ENCODE measurements around the gene PTGER1. TPM values are rescaled to one million over a fixed set of nuclear protein-coding genes. Genes with fewer than 3 reads are reported as not detected.

The PTGER1 gene
- total RNA-seq, 1 experiment from 2014 or later, result 0.92 TPM

- no peak for DNase-seq (ENCODE audit: extremely low read depth, low read depth)
These were observed 28.1 kb upstream of the PTGER1 start for GRCh38 chr19:14503285-14503684.

DNA sequence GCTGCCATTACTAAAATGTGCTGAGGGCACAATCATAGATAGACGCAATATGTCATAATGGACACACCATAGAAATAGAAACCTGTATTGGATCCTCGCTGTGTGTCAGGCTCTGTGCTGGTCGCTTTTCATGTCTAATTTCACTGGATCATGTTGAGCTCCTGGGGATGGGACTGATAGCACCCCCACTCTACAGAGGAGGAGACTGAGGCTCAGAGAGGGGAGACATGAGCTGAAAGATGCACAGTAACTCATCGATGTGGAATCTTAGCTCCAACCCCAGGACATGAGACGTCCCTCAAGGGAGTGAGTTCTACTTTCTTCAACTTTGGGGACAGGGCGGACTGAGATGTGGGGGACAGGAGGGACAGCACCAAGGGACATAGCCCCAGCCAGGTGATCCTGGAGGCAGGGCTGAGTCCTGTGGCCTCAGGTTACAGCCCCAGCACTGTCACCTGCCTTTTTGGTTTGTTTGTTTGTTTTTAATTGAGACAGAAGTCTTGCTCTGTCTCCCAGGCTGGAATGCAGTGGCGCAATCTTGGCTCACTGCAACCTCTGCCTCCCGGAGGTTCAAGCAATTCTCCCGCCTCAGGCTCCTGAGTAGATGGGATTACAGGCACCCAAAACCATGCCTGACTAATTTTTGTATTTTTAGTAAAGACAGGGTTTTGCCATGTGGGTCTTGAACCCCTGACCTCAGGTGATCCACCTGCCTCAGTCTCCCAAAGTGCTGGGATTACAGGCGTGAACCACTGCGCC is 27.4 kb upstream of the PTGER1 start:
- no peak for DNase-seq (ENCODE audit: extremely low read depth, low read depth)

GRCh38 chr19:14497228-14497921 is 22.2 kb upstream of the PTGER1 start:
- DNase-seq (ENCODE audit: extremely low read depth, low read depth), result no peak

DNA sequence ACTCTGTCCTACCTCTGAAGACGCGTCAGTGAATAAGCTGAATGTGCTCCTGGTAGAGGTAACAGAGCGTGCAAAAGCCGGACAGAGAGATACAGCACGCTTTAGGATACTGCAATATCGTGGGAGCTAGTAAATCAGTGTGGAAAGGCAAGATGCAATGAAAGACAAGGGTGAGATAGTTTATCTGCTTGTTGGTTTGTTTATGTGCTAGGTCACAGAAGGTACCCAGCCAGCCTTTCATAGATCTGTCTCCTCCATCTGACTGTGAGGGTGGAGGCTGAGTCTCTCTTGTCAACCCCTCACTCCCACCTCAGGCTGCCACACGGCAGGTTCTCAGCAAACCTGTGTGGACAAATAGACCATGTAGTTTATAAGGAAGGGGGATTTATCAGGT is 21.7 kb upstream of the PTGER1 start:
- DNase-seq (ENCODE audit: extremely low read depth, low read depth), result no peak

DNA sequence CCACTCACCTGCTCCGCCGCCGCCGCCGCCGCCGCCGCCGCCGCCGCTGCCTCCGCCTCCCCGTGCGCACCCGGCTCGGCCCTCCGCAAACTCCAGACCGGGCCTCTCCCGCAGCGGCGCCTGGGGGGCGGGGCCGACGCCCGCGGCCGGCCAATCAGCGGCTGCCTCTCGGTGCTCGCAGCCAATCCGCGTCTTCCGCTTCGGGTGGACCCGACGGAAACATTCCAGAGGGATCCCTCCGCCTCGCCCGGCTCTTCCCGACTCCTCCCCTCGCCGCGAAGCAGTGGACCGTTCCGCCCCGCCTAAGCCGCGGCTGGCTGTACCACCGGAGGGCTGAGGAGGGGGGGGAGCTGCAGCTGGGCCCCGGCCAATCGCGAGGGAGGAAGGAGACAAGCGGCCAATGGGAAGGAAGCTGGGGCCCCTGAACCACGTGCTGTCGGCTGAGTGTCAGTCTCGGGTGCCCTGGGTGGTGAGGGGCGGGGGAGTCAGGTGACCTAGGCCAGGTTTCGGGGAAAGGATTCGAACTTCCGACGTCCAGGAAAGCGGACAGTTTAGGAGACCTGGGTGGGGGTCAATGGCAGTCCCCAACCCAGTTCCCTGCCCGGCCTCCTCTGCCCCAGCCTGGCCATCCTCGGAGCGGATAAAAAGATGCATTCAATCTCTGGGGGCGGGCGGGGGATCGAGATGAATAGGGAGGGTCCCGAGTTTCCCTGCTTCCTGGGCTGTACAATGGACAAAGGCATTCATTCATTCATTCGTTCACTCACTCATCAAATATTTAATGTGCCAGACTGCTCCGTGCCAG is 21.1 kb upstream of the PTGER1 start, which contains the start of gene GIPC1:
TSS of gene GIPC1 (minus strand) at position 99 of the 805 bp plus-strand sequence. CDS start 13,151 bp downstream, outside the sequence.
- peak; percentile 94 for DNase-seq (ENCODE audit: extremely low read depth, low read depth)

DNA sequence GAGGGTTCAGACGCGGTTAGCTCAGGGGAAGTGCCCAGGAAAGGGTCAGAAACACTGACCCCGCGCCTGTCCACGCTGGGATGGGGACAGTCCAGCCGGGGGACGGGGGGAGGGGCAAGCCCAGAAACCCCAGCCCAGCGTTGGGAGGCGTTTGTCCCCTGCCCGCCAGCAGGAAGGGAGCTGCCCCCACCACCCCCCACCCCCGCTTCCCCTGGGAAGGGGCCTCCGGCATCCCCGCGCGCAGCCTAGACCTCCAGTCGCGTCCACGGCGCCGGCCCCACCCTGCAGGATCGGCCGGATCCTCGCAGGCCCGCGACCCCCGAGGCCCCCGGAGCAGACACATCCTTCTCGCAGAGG is 20.5 kb upstream of the PTGER1 start:
- no peak for DNase-seq (ENCODE audit: extremely low read depth, low read depth)

DNA sequence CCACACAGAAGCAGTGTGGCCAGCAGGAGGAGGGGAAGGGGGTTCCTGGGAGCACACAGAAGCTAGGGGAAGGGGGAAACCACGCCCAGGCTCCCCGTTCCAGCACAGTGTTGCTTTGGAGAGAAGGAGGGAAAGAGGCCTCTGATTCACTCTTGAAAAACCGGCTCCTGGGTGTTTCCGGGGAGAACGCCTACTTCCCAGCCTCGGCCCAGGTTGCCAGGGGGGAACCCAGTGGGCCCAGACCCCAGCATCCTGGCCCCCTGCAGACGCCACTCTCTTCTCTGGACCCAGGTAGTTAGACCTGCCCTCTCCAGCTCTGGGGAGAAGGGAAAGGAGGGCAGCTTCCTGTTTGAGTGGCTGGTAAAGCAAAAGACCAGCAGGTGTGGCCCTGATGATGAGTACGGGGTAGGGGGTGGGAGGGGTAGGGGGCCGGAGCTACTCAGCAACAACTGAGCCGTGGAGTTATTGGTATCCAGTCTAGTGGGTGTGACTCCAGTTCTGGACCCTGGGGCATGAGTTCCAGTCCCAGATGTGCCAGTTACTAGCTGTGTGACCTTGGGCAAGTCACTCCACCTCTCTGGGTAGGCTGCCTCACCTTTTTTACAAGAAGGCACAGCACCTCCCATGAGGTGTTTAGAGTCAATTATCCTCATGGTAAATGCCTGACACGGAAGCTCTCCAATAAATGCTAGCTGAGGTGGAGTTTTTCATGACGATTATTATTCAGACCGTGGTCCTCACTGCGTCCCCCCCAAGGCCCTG is 19.9 kb upstream of the PTGER1 start:
- no peak for DNase-seq (ENCODE audit: extremely low read depth, low read depth)

- DNase-seq (ENCODE audit: extremely low read depth, low read depth), result no peak
These were observed 19.3 kb upstream of the PTGER1 start for GRCh38 chr19:14494411-14494810.

DNA sequence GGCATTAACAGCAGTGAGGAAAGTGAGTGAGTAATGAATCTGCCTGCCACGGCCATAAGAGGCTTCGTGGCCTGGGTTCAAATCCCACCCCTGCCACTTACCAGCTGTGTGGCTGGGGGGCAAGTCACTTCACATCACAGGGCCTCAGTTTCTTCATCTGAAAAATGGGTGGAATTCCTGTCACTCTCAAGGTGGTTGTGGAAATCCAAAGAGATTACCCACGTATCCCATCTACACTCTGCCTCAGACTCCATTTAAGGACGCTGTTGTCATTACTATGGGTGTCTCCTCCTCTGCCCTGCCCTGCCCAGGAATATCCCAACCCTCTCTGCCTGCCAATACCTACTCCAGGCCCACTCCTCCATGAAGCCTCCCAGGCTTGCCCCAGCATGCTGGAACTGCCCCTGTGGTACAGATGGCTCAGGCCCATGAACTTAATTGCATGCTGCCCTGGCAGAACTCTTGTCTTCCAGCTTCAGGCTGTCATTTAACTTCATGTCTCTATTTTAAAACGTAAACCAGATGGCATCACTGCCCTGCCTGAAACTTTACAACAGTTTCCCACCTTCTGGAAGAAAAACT is 17.7 kb upstream of the PTGER1 start:
- DNase-seq (ENCODE audit: extremely low read depth, low read depth), result no peak

DNA sequence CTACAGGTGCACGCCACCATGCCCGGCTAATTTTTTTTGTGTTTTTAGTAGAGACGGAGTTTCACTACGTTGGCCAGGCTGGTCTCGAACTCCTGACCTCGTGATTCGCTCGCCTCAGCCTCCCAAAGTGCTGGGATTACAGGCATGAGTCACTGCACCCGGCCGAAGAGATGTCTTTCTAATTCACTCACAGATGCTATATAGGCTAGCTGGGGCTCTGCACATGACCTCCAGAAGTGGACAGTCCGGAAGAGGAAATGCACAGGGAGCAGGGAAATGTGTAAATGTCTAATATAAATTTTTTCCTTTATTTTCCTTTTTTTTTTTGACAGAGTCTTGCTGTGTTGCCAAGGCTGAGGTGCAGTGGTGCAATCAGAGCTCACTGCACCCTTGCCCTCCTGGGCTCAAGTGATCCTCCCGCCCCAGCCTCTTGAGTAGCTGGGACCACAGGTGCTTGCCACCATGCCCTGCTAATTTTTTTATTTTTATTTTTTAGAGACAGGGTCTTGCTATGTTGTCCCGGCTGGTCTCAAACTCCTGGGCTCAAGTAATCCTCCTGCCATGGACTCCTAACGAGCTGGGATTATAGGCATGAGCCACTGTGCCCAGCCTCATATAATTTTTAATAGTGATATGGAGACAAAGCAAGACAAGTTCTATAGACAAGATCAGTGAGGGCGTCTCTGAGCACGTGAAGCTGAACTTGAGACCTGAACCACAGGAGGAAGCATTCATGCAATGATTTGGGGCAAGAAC is 12.4 kb upstream of the PTGER1 start:
- no peak for DNase-seq (ENCODE audit: extremely low read depth, low read depth)

DNA sequence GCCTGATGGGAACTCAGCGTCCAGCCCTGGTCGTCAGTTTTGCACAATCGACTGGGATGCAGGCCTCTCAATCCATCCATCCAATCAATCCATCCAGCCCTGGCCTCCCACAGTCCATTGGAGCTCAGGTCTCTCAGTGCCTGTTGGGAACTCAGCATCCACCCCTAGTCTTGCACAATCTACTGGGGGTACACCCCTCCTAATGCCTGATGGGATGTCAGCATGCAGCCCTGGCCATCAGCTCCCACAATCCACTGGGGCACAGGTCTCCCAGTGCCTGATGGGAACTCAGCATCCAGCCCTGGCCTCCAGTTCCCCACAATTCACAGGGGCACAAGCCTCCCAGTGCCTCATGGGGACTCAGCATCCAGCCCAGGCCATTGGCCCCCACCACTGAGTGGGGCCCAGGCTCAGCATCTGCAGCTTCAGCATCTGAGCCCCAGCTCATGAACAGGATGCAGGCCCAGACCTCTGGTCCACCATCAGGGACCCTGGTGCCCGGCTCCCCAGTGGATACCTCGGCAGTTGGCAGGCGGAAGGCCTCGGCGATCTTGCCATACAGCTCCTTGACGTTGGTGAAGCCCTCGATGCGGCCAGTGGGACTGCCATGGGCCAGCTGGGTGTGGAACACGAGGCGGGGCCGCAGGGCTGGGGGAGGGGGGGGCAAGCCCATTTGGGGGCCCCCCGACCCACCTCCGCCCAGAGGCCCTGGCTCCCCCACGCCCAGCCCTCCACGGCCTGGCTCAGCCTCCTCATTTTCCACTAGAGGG is 7.2 kb upstream of the PTGER1 start:
- no peak for DNase-seq (ENCODE audit: extremely low read depth, low read depth)

DNA sequence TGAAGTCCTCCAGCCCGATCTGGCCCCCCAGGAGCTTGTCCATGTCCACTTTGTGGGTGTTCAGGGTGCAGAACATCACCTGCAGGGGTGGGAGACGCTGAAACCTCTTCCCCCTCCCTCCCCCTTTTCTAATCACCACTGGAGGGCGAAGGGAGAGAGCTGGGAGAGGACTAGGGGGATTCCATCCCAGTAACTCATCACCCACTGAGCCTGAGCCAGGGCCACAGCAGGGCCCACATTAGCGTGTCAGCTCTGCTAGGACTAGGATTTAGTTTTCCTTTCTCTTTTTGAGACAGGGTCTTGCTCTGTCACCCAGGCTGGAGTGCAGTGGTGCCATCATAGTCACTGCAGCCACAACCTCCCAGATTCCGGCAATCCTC is 5.5 kb upstream of the PTGER1 start:
- no peak for DNase-seq (ENCODE audit: extremely low read depth, low read depth)

- DNase-seq (ENCODE audit: extremely low read depth, low read depth), result no peak
These were observed 5.0 kb upstream of the PTGER1 start for GRCh38 chr19:14479975-14480699.

DNA sequence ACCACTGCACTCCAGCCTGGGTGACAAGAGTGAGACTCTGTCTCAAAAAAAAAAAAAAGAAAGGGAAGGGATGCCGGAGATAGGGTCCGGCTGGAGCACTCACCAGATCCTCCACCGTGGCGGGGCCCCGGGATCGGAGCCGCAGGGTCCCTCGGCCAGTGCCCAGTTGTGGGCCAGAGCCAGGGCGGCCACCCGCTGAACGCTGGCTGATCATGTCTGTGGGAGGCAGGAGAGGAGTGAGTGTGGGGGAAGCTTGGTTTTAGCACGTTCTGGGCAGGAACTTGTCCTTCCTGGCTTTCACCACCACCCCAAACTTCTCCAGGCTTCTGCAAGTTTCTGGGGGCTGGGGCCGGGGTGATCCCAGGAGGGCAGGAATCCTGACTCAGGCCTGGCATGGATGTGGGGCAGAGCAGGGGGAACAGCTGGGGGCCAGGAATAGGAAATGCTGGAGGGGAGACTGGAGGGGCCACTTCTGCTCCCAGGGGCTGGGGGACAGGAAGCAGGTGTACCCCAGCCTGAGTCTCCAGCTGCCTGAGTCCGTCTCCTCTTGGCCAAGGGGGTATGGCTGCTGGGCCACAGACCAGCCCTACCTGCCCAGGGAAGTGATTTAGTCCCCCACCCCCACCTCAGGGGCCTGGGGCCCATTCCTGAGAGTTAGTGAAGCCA is 4.3 kb upstream of the PTGER1 start:
- DNase-seq (ENCODE audit: extremely low read depth, low read depth), result no peak

DNA sequence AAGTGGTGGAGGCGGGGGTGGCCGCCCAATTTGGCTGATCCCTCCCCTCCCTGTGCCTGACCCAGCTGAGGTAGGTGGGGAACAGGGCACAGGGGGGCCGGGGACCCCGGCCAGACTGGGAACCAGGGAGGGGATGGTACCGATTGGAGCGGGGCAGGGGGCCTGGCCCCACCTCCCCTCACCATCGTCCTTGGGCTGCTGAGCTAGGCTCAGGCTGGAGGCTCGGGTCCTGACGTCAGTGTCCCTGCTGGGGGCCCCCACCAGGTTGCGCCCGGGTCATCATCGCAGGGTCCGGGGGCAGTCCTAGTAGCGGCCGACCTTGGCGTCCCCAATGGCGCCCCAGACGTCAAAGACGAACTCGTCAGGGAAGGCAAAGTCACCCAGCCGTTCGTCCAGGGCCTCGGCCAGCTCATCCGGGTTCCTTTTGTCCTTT is 3.0 kb upstream of the PTGER1 start:
- no peak for DNase-seq (ENCODE audit: extremely low read depth, low read depth)

- no peak for DNase-seq (ENCODE audit: extremely low read depth, low read depth)
These were observed 2.4 kb upstream of the PTGER1 start for GRCh38 chr19:14477418-14478112.
